ENCODE data around the gene PLSCR1.

The PLSCR1 gene

GRCh38 chr3:146470425-146470990 is 73.9 kb downstream of the PLSCR1 start:
- DNase-seq = no peak

DNA sequence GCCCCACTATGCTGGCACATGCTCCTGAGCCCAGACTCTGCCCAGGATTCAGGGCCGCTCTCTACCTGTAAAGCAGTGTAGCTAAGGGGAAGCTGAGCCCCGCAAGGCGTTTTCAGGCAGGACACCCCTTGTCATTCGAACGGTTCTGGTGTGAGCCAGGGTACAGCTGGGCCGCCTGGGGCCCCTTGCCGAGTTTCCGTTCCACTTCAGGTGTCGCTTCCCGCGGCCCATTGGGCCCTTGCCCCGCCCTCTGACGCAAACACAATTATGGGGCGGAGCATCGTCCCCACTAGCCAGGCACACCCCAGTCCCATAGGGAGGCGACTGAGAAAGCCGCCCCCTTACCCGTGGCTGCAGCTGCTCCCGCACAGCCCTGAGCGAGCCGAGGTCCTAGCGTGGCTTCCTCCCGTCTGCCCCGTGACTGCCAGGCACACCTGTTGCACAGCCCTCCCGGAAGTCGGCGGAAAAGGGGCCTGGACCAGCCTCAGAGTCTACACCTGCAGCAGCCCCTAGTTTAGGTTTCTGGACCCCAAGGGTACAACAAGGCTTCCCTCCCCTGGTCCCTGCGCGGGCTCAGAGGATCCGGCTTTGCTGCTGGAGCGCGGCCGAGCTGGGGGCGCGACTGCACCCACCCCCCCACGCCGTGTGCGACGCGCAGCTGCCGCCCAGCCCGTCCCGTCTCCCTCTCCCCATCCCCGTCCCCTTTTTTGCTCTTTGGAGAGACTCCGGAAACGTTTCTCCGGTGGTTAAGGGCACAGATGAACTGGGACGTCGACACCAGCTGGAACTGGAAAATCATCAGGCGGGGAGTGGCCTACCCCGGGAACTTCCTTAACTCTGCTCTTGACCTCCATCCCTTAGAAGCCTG is 75.0 kb downstream of the PLSCR1 start, which contains the start of gene PLSCR2:
TSS of gene PLSCR2 (minus strand) at position 412 of the 868 bp plus-strand sequence. CDS start 9,657 bp downstream, outside the sequence.
- DNase-seq = peak; percentile 11

DNA sequence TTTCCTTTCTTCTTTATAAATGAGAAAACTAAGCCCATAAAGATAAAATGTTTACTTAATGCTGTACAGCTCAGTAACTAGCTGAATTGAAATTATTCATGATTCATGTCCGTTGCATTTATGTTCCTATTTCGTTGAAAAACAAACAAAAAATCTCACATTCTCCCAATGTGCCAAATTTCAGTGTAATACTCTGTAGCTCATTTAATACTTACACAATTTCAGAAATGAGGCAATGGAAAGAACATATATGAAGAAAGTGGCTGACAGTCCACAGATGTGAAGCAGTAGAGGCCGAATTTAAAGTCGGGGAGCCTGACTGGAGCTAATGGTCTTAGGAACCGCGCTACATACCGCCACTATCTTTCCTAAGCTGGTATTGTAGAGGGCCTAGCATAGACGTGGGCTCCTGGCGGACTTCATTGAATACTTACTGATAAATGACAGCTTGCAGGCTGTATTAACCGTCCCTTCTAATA is 75.7 kb downstream of the PLSCR1 start:
- DNase-seq = no peak

DNA sequence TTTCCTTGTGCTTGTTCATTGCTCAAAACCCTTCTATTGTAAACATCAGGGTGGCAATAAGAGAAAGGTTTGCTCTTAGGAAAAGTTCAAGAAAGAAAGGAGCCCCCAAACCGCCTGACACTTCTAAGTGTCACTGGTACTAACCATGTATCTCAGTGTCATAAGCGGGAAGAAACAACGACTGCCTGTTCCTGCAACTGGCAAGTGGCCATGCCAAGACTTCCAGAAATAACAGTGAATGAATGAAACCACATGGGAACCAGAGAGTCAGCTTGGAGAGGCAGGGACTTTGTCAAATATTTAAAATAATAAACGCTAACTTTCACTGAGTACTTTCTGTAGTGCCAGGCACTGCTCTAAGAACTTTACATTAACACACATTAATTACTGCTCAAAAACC is 76.2 kb downstream of the PLSCR1 start:
- DNase-seq = no peak

DNA sequence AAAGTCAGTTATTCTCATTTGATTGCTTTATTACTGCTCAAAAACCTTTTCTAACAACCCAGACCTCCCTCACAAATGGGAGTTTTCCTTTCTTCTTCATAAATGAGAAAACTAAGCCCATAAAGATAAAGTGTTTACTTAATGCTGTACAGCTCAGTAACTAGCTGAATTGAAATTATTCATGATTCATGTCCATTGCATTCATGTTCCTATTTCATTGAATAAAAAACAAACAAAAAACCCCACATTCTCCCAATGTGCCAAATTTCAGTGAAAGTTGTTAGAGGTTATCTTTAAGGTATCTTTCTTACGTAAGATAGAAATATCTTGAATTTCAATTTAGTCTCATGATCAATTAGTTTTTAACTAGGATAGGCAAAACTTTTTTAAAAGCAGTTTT is 77.8 kb downstream of the PLSCR1 start:
- DNase-seq = no peak

DNA sequence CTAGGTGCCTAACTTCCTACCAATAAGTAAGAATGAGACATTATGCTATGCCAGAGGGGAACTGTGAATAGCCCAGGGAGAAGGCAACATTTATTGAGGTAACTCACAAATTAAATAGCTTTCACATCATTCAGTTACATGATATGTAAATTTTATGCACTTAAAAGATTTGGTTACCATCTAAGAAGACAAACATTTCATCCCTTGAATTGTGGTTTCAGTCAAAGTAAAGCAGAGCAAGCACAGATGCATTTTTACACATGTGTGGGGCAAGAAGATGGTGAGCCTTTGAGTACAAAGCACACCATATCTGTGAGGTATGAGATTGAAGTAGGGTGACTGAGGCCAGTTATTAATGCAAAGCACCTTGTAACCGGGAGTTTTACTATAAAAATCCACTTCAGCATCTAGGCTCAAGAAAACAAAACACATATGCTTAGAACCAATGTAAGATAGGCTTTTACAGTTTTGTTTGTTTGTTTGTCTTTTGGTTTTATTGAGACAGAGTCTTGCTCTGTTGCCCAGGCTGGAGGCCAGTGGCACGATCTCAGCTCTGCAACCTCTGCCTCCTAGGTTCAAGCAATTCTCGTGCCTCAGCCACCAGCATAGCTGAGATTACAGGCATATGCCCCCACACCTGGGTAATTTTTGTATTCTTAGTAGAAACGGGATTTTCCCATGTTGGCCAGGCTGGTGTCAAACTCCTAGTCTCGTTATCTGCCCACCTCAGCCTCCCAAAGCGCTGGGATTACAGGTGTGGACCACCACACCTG is 78.5 kb downstream of the PLSCR1 start:
- no peak for DNase-seq
